ENCODE results near the gene MYORG. TPM values are rescaled to one million over a fixed set of nuclear protein-coding genes. Genes with fewer than 3 reads are reported as not detected.

Gene MYORG
- total RNA-seq, 1 experiment from 2014 or later: 5.6 TPM

DNA sequence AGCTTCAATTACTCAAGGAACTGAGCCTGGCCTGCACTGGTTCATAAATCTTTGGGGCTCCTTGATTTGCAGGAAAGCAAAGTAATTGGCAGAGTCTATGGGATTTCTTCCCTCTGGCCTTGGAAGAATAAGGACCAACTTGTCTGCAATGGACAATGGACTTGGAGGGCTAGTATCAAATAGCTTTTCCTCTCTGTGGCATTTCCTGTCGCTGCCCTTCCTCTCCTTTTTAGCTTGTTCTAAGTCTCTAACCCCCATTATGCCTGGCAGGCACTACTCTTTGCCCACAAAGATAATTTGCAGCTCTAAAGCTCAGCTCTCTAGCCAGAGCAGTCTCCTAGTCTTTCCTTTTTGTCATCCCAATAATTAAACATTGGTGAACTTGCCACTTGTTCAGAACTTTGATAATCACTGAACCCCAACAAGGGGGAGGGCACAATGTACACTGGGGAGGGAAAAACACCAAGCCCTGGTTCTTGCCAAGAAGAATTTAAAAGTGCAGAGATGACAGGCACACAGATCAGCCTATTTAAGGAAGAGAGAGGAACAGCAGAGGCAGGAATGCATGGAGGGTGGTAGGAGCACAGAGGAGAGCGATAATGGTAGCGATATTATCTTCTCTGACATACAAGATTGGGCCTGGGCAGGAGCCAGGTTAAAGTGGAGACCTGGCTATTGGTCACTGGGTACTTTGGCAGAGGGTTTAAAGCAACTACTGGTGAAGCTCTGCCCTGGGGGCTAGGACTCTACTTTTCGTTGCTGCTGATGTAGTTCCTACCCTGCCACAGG lies 43.2 kb upstream of the MYORG start:
- Histone ChIP-seq H3K14ac (ENCODE audit: insufficient read depth, low read length) (no peak overlapping the region), H3K4ac (ENCODE audit: low read depth, low read length) (no peak overlapping the region), H3K79me1 (ENCODE audit: insufficient read depth, low read depth, low read length, poor library complexity, severe bottlenecking) (no peaks in the 10 kb centered on the region), H3K4me1 (ENCODE audit: insufficient read depth, low read length) (peaks cover 11% of the 10 kb centered on the region), H3T11ph (ENCODE audit: low read length) (no peak overlapping the region), H3K27ac (ENCODE audit: insufficient read length, low read depth, low read length) (no peak overlapping the region), H3K4me2 (ENCODE audit: insufficient read depth, insufficient read length, low read length) (no peak overlapping the region), H3K79me2 (ENCODE audit: insufficient read depth, low read length) (no peaks in the 10 kb centered on the region), H3K9me3 (ENCODE audit: control insufficient read depth, low read depth, low read length) (no peaks in the 10 kb centered on the region), H3K23me2 (ENCODE audit: insufficient read length, low read depth, low read length, poor library complexity, severe bottlenecking) (no peaks in the 10 kb centered on the region), H4K8ac (replicated peaks; ENCODE audit: insufficient read length, low read depth, low read length) (no peak overlapping the region), H4K5ac (ENCODE audit: insufficient read length, low read depth, low read length) (no peak overlapping the region), H2BK12ac (ENCODE audit: insufficient read length, low read depth, low read length) (no peak overlapping the region), H2BK20ac (ENCODE audit: low read depth, low read length, poor library complexity, severe bottlenecking) (no peak overlapping the region), H3K56ac (ENCODE audit: insufficient read length, low read depth, low read length) (no peak overlapping the region), H2BK120ac (ENCODE audit: low read depth, low read length, poor library complexity, severe bottlenecking) (no peak overlapping the region), H2AFZ (ENCODE audit: low read length) (no peak overlapping the region), H2BK15ac (ENCODE audit: low read depth, low read length) (no peak overlapping the region), H3K27me3 (ENCODE audit: insufficient read depth, low read length) (no peaks in the 10 kb centered on the region), H3K9ac (ENCODE audit: extremely low read depth, insufficient read length, low read length) (no peak overlapping the region), H2AK5ac (ENCODE audit: insufficient read length, low read length) (no peak overlapping the region), H4K20me1 (ENCODE audit: control insufficient read depth, insufficient read depth, insufficient read length) (no peaks in the 10 kb centered on the region), H3K23ac (ENCODE audit: insufficient read length, low read depth, low read length) (no peak overlapping the region), H2BK5ac (ENCODE audit: insufficient read length, low read length) (no peak overlapping the region), H3K18ac (ENCODE audit: insufficient read length, low read depth, low read length) (no peak overlapping the region), H4K91ac (ENCODE audit: insufficient read length, low read depth, low read length) (no peak overlapping the region)
- H3K27me3 Mint-ChIP-seq (ENCODE audit: low read depth): peaks cover 7% of the 10 kb centered on the region
- H3K4me3 Mint-ChIP-seq: no peak overlapping the region; a peak in 1 of 5 replicates
- H3K27ac Mint-ChIP-seq: peak overlapping the region in 2 of 3 experiments; percentile 1 to 7; a peak in 2 of 7 replicates
- DNase-seq: no peak
- no peaks in the 10 kb centered on the region for H3K36me3 Mint-ChIP-seq (ENCODE audit: insufficient read depth in 1 of 3, low read depth in 3 of 3)
- TF ChIP-seq CTCF (conservative IDR thresholded peaks at IDR 0.05): no peak
- no peaks in the 10 kb centered on the region for H3K9me3 Mint-ChIP-seq
- whole genome bisulfite sequencing (ENCODE audit: extremely low coverage, insufficient read length, low lambda C conversion rate): no CpG with 5 or more reads among the region's 4 CpGs
- peaks cover 20 to 24% of the 10 kb centered on the region in 2 experiments for H3K4me1 Mint-ChIP-seq

Measured in H9 (cell line).